T follicular helper cell (primary cell): ENCODE measurements around the gene INO80C.
A peak's percentile ranks its signal among the peaks of the same experiment; 100 is the strongest.

ENCODE experiments used
- DNase-seq: peaks from one replicate; pipeline ENCODE4 v3.0.0-alpha.2; 2020; ENCODE audit warnings: low read depth
- total RNA-seq, 2 experiments: gene quantifications; one replicate each; lab custom pipeline; 2026; lab: John Stamatoyannopoulos, UW

Gene INO80C, protein sequence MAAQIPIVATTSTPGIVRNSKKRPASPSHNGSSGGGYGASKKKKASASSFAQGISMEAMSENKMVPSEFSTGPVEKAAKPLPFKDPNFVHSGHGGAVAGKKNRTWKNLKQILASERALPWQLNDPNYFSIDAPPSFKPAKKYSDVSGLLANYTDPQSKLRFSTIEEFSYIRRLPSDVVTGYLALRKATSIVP
- total RNA-seq, result 6.2 to 7.2 reads per million in 2 experiments

DNA sequence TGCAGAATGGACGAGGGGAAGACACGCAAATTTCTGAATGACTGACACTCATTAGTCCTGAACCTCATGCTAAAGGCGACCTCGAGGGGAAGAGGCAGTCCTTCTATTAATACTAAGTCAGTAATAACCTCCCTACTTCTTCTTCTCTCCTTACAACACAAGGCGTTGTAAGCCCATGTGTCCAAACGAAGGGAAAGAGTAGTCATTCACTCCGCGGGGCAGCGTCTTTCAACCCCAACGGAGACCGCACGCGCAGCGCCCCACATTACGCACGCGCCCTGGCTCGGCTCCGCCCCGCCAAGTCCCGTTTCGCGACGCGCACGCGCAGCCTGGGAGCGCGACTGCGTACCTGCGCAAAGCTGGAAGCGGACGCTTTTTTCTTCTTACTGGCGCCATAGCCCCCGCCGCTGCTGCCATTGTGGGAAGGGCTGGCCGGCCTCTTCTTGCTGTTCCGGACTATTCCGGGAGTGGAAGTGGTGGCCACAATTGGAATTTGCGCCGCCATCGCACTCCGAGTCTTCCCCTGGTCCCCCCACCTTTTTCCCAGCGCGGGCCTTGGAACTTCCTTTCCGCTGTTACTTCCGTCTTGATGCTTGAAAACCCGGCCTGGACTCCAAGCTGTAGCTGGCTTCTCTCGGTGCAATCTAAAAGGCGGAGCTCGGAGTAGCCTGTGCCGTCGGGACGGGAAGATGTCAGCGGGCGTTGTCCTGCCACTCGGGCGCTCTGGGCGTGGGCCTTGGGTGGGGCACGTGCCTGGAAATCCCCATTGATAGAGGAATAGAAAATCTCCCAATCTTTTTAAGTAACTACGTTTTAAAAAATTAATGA lies at the start of gene INO80C:
Gene INO80C, minus strand, starts transcription at position 591 of the 828 bp plus-strand sequence. Its CDS starts 86 bp downstream, at position 505.
- peak; percentile 84 for DNase-seq

DNA sequence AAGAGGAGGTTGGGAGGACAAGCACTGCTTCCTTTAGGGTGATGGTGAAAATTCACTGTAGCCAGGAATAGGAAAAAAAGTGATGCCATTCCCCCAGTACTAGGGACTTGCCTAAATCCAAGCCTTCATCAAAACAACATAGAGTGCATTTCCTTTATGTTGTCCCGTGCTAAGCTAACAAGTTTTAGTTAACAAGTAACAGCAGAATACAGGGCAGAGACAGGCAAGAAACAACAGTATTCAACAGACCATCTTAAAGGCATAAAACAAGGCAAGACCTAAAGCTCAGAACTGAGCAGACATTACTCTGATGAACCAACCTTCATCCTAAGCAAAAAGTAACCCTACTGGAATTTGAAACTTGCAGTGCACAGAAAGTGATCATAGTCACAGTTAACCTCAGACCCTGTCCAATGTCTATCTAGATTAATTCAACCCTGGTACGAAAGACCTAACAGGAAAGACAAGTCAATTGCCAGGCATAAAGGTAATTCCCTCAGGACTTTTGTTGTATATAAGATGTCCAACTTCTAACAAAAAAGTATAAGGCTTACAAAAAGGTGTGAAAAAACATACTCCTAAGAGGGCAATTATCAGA lies 49.3 kb upstream of the INO80C start:
- no peak for DNase-seq

DNA sequence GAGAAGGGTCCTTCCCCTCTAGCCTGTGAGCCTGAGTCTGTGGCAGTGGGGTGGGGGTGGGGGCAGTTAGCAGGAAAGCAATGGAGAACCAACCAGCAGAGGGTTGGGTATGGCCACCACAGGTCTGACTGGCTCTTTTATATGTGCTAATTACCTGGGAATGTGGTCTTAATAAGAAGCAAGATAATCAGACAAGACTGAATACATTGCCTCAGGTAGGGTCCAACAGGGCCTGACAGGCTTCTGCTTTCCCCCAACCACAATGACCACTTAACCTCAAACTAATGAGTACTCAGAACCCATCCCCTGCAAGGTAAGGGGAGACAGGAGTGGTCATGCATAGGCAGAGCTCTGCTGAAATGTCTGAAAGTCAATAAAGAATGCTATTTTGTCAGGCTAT lies 44.6 kb upstream of the INO80C start:
- DNase-seq, result no peak

- DNase-seq, result no peak
Observed at GRCh38 chr18:35535297-35535696, 37.5 kb upstream of the INO80C start.

DNA sequence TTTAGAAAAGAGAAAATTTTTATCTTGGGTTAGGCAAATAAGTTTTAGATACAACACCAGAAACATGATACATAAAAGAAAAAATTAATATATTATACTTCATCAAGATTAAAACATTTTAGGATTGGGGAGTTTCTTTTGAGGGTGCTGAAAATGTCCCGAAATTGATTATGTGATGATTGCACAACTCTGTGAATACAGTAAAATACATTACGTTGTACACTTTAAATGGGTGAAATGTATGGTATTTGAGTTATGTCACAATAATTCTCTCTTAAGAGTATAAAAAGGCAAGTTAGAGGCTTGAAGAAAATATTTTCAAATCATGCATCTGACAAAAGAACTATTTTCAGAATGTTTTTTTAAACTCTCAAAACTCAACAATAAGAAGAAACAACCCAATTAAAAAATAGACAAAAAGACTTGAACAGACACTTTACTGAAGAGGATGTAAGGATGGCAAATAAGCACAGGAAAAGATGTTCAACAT lies 36.2 kb upstream of the INO80C start:
- DNase-seq, result no peak

DNA sequence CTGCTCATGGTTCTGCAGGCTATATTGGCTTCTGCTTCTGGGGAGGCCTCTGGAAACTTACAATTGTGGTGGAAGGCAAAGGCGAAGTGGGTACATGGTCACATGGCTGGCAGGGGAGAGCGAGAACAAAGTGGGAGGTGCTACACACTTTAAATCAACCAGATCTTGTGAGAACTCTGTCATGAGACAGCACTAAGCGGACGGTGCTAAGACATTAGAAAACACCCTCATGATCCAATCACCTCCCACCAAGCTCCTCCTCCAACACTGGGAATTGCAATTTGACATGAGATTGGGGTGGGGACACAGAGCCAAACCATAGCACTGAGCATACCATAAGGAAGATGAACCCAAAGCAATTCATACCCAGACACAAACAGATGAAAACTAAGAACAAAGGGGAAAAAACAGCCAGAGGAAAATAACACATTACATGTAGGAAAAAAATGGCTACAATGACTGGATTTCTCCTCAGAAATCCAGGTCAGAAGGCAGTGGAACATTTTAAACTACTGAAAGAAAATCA lies 31.1 kb upstream of the INO80C start:
- no peak for DNase-seq

DNA sequence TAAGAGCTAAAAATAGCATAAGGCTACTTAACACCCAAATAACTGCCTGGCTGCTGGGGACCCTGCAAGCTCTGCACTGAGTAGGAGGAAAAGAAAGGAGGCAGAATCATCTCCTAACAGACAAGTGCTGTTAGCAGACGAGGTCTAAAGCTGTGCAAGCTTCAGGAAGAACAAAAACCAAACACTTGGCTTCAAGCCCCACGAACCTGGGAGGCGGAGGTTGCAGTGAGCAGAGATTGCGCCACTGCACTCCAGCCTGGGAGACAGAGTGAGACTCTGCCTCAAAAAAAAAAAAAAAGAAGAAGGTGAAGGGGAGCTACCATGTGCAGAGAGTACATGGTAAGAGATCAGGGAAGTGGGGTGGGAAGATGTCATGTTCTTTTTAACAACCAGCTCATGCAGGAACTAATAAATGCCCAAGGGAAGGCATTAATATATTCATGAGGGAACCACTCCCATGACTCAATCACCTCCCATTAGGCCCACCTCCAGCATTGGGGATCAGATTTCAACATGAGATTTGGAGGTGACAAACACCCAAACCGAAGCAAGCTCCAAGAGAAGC lies 28.8 kb upstream of the INO80C start:
- no peak for DNase-seq

- no peak for DNase-seq
Observed at GRCh38 chr18:35525795-35526494, 28.2 kb upstream of the INO80C start.

DNA sequence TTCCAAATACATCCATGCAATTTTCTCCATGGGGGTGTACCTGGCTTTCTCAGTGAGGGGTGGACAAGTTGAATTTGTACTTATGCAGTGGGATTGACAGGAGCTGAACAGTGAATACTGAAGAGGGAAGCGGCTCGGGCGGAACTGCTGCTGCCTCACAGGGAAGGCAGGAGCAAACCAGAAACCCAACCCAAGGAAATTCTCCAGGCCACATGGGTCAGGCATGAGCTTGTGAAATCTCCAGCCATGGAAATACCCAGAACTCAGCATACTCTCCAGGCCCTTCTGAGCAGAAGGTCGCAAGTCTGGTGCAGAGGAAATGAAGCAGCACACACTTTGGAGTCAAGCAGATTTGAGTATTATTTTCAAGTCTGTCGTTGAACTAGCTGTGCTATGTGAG lies 26.5 kb upstream of the INO80C start:
- no peak for DNase-seq

DNA sequence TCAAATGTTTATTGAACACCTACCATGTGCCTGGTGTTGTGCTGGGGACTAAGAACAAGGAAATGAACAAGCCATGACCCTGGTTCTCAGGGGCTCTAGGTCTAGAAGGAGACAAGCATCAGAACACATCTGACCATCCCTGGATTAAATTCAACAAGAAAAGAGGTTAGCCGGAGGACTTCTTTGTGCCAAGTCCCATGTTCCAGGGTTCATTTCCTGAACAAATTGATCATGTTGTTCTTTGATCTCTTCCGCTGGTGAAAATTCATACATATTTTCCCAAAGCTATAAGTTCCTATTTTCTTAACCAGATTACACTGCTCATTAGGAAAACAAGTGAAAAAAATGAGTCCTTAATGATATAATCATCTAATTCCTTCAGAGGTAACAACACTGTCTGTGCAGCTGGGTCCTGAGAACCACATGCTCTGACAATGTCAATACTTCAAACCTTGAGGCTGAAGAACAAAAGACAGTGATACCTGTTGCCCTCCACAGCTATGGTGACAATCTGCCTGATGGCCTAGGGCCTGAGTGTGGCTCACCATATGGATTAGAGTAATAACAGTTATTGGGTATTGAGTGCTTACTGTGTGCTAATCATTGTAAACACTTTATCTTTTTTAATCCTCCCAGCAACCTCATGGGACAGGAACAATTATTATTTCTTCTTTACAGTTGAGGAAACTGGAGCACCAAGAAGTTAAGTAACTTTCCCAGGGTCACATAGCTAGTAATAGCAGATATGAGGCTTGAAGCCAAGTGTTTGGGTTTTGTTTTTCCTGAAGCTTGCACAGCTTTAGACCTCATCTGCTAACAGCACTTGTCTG lies 24.6 kb upstream of the INO80C start:
- no peak for DNase-seq

DNA sequence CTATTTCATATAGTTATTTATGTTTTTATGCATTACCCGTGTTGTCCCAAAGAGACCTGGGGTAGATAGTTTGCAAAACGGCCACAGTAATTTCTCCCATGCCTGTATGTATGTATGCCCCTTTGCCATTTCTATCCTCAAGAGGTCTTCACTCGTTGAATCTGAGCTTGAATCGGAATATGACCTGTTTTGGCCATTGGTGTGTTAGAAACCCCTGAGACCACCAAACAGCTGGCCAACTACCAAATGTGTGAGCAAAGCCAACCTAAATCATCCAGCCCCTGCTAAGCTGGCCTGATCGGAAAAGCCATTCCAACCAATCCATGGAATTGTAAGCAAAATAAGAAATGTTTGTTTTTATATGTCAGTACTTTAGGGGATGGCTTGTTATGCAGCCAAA lies 23.4 kb upstream of the INO80C start:
- no peak for DNase-seq

GRCh38 chr18:35519148-35519899 lies 21.6 kb upstream of the INO80C start:
- no peak for DNase-seq

DNA sequence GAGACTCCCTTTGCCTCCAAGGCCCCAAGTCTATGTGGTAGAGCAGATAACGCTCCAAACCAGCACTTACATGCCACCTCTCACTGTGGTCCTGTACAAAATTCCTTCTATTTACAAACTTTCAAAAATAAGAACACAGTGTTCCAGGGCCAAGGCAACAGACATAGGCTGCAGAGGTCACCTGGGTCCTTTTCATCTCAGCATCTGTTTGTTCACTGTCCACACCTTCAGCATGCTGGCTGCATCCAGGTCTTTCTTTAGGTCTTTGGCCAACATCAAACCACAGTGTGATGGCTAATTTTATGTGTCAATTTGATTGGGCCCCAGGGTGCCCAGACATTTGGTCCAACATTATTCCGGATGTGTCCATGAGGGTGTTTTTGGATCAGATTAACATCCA lies 20.0 kb upstream of the INO80C start:
- DNase-seq, result no peak

GRCh38 chr18:35516789-35517188 lies 19.0 kb upstream of the INO80C start:
- no peak for DNase-seq

DNA sequence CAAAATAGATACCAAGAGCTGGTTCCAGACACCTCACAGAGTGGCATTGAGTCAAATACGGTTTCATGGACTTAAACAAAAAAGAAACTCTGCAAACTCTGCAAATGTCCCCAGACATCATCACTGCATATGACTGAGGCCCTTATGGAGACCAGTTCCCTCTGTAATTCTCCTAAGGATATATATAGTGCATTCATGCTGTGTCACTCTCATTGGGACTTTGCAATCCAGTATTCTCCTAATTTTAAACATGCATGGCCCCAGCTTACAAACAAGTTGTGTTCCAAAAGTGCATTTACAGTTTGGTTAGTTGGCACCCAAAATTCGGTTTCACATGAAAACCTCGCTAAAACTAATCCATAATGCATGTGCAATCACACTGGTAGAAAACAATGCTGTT lies 18.6 kb upstream of the INO80C start:
- no peak for DNase-seq

DNA sequence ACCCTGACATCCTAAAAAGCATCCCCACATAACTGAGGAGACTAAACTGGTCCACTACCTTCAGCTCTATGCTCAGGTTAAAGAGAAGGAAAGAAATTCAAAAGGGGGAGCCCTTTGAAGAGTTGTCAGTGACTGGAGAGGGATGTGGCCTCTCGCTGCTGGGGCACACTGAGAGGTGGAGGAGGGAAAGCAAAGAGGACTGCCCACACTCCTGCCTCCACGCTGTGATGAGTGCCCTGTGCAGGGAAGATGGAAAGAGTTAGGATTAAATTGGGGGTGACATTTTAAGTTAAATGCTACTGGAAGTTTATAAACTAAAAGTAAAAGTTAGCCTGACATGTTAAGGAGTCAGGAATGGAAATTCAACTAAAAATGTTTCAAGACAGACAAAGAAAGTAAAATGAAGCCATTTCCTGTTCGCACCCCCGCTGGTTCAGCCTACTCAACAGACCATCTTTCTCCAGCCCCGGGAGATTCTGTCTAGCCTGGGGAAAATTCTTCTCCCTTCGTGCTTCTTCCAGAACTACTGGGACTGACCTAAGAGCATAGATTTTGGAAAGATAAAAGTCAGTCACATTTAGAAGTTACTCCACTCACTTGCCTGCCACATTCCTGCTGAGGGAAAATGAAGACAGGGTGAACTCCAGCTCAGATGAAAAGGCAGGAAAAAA lies 17.8 kb upstream of the INO80C start:
- no peak for DNase-seq

DNA sequence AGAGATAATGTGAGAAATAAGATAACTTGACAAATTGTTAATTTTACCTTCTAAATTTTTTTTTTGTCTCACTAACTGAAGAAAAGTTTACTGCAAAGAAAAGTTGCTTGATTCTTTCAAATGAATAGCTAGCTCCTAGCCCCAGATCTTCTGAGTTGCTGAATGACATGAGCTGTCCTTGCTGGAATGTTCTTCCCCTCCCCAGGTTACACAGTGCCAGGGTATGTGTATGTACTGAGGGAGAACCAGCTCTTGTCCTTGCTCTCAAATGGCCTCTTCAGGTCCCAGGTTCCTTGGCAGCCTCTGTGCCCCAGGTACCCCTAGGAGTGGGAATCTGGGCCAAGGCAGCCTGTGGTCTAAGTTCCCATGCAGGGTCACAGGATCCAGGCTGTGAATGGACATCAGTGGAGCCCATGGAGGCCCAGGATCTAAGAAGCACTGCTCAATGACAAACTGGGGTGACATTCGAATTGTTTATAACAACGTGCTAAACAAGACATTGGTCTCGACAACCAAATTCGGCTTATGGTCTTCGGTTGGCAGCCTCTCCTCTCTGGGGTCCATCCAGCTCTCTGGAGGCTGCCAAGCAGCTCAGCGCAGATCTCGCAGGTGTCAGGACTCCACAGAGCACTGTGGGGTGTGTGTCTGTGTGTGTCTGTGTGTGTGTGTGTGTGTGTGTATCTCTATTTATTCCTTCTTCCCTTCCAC lies 17.1 kb upstream of the INO80C start:
- no peak for DNase-seq

DNA sequence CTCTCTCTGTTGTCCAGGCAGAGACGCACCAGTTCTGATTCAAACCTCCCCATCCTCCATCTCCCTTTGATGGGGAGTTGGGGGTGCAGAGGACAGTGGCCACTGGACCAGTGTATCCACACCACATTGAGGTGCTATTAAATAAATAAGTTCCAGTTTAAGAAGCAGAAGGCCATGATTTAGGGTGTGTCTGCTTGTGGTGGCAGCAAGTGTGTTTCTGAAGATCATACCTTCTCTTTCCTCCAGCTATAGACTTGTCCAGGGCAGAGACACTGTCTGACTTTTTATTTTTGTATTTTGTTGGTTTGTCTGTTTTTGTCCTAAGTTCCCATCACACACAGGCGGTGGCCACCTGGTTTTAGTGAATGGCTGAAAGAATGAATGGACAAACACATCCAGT lies 16.5 kb upstream of the INO80C start:
- no peak for DNase-seq
